Left lobe of liver (tissue), 2 donors: ENCODE data around the gene NAP1L2. TPM values are rescaled to one million over a fixed set of nuclear protein-coding genes. Genes with fewer than 3 reads are reported as not detected.
"Not testable (repeated sequence)": the region's sequence is repeated elsewhere in the genome, so short reads cannot be mapped to it uniquely, and the experiment has no call there.

Source experiments
- ATAC-seq: fragments of 200-7000 bp; cut with Tn5 transposase; one replicate; pipeline ENCODE4 v1.9.1; 2020; ENCODE audit warnings: mild to moderate bottlenecking, moderate library complexity
- DNase-seq: peaks from one replicate; pipeline ENCODE4 v3.0.0-alpha.2; 2020; ENCODE audit warnings: low spot score
- total RNA-seq: library from RNA; stranded (reverse); gene quantifications from one replicate; pipeline ENCODE4 v1.2.1, GENCODE V29; 2021
- donor health status: DM: no; HTN: no; CAD: no; lungs with moderate emphysema.
- donor health status: DM: no; HTN: yes; CAD: no.

NAP1L2 gene
- total RNA-seq: 0.55 TPM

- peak; percentile 85 for ATAC-seq
- peak; percentile 39 for DNase-seq
Measured at GRCh38 chrX:73214426-73215094, at the start of gene NAP1L2. NAP1L2 (minus strand) TSS chrX:73214851; CDS start chrX:73214492, 359 bp downstream.

- DNase-seq: no peak
Measured at GRCh38 chrX:73262991-73263390, 48.3 kb upstream of the NAP1L2 start.

GRCh38 chrX:73239242-73239641 lies 24.6 kb upstream of the NAP1L2 start:
- no peak for ATAC-seq

More at GRCh38 chrX:73262991-73263390, 48.3 kb upstream of the NAP1L2 start:
- no peak for ATAC-seq

GRCh38 chrX:73217621-73218020 lies 3.0 kb upstream of the NAP1L2 start:
- ATAC-seq (no peak), DNase-seq (no peak)

More at GRCh38 chrX:73239242-73239641, 24.6 kb upstream of the NAP1L2 start:
- DNase-seq: no peak

GRCh38 chrX:73215246-73215645 lies 595 bp upstream of the NAP1L2 start:
- ATAC-seq (no peak), DNase-seq (no peak)

- ATAC-seq (peak; percentile 14), DNase-seq (no peak)
Measured at GRCh38 chrX:73213734-73214425, 771 bp downstream of the NAP1L2 start.

- ATAC-seq (no peak), DNase-seq (no peak)
Measured at GRCh38 chrX:73206366-73206765, 8.3 kb downstream of the NAP1L2 start.

- ATAC-seq: no peak
- DNase-seq: no peak
Measured at GRCh38 chrX:73182502-73183114, 32.0 kb downstream of the NAP1L2 start.

- ATAC-seq: not testable (repeated sequence)
Measured at GRCh38 chrX:73168945-73169344, 45.7 kb downstream of the NAP1L2 start.

More at GRCh38 chrX:73168945-73169344, 45.7 kb downstream of the NAP1L2 start:
- DNase-seq: not testable (repeated sequence)

Other genes with a start within 250 kb of the NAP1L2 start
- not detected for gene PABPC1L2B, start 211.9 kb downstream of the NAP1L2 start, total RNA-seq
- not detected for gene PABPC1L2A, start 135.3 kb downstream of the NAP1L2 start, total RNA-seq
- gene CDX4, start 232.2 kb upstream of the NAP1L2 start, total RNA-seq: not detected